Testis (tissue), 3 donors: ENCODE measurements around the gene FYN. TPM values are rescaled to one million over a fixed set of nuclear protein-coding genes. Genes with fewer than 3 reads are reported as not detected.

ENCODE experiments used
- DNase-seq: peaks from one replicate; pipeline ENCODE4 v3.0.0-alpha.2; 2019
- H3K27ac ChIP-seq, 2 donors: fragments of 200-600 bp; sonication (generic); one replicate each; pipeline ENCODE4 v1.5.1; 2019
- H3K27me3 ChIP-seq: fragments of 200-600 bp; sonication (generic); one replicate; pipeline ENCODE4 v1.5.1; 2019
- H3K36me3 ChIP-seq: fragments of 200-600 bp; sonication (generic); one replicate; pipeline ENCODE4 v1.5.1; 2017; ENCODE audit warnings: low read depth; ENCODE audit errors: missing control alignments
- H3K4me1 ChIP-seq: fragments of 200-600 bp; sonication (generic); one replicate; pipeline ENCODE4 v1.5.1; 2019
- H3K4me3 ChIP-seq, 2 donors: fragments of 200-600 bp; sonication (generic); one replicate each; pipeline ENCODE4 v1.5.1; 2017 to 2019
- H3K9me3 ChIP-seq: fragments of 200-600 bp; sonication (generic); one replicate; pipeline ENCODE4 v1.5.1; 2017
- CTCF ChIP-seq, 3 experiments: fragments of 450-650 bp in 2 of 3; fragments of 200-600 bp in 1 of 3; sonication (generic) in 1 of 3; IDR thresholded peaks; one replicate each; pipeline ENCODE4 v1.5.1; 2016 to 2019; ENCODE audit warnings: antibody characterized with exemption in 3 of 3, mild to moderate bottlenecking in 2 of 3, moderate library complexity in 1 of 3
- POLR2A ChIP-seq: fragments of 450-650 bp; IDR thresholded peaks from one replicate; pipeline ENCODE4 v1.6.1; 2017; ENCODE audit warnings: antibody characterized with exemption, mild to moderate bottlenecking, moderate library complexity
- WGBS, 2 donors: methylation state at CpG; one replicate each; pipeline ENCODE4 v1.1.5; 2018; 5-methylcytosine and 5-hydroxymethylcytosine counted together
- intact Hi-C: fragments of 100-400 bp; cut with DNase I; formaldehyde crosslinking; loops from one replicate; pipeline ENCODE4 v1.15.1; 2023; ENCODE audit warnings: low total_unique reads
- polyA plus RNA-seq: library from polyadenylated mRNA; stranded (reverse); fragments of 350-450 nt; fragmentation: Illumina TruSeq; extraction: RNeasy Lipid Tissue Mini Kit (QIAGEN cat#74804); gene quantifications from one replicate; pipeline ENCODE4 v1.2.3, GENCODE V29; 2014; ENCODE audit warnings: low read depth, low replicate concordance; ENCODE audit not compliant: insufficient read depth
- total RNA-seq, 2 donors: library from RNA; depleted of rRNA; stranded (reverse); fragments of >200 nt; gene quantifications; one replicate each; pipeline ENCODE4 v1.2.3, GENCODE V29; 2016

The FYN gene
- total and polyA plus RNA-seq, 3 donors from 2014 or later: 74.0 to 145 (median 104) TPM

GRCh38 chr6:111824608-111825337, 48.5 kb downstream of the FYN start:
- 65 to 67% methylated on average over 4 of the region's 4 CpGs for WGBS, 2 donors
- Histone ChIP-seq H3K9me3 (no peaks in the 10 kb centered on the region), H3K4me3 (no peak overlapping the region), H3K27ac (no peak overlapping the region), H3K36me3 (no peaks in the 10 kb centered on the region), H3K27me3 (no peaks in the 10 kb centered on the region), H3K4me1 (peaks cover 4% of the 10 kb centered on the region)
- no peak for TF ChIP-seq POLR2A
- no peak for TF ChIP-seq CTCF (IDR thresholded peaks at IDR 0.05)
- intact Hi-C loops: no loop called here
- DNase-seq: no peak

- TF ChIP-seq CTCF (IDR thresholded peaks at IDR 0.05) (no peak), POLR2A (no peak)
- DNase-seq: no peak
- no peak overlapping the region for H3K27ac ChIP-seq
- 66 to 68% methylated on average over 4 of the region's 4 CpGs for WGBS, 2 donors
- intact Hi-C loops: no loop called here
- H3K36me3 ChIP-seq: no peaks in the 10 kb centered on the region
- H3K4me1 ChIP-seq: peaks cover 4% of the 10 kb centered on the region
- H3K9me3 ChIP-seq: no peaks in the 10 kb centered on the region
- H3K27me3 ChIP-seq: no peaks in the 10 kb centered on the region
- H3K4me3 ChIP-seq: no peak overlapping the region
These were observed 49.2 kb downstream of the FYN start for GRCh38 chr6:111823831-111824607.

GRCh38 chr6:111823012-111823411, 50.2 kb downstream of the FYN start:
- WGBS, 2 donors: 93% methylated on average over 6 of the region's 6 CpGs
- no peak overlapping the region for H3K4me3 ChIP-seq
- no peak for DNase-seq
- no peaks in the 10 kb centered on the region for H3K27me3 ChIP-seq
- intact Hi-C loops: no loop called here
- no peaks in the 10 kb centered on the region for H3K36me3 ChIP-seq
- TF ChIP-seq CTCF (IDR thresholded peaks at IDR 0.05): no peak
- no peak for TF ChIP-seq POLR2A
- no peaks in the 10 kb centered on the region for H3K9me3 ChIP-seq
- H3K27ac ChIP-seq: no peak overlapping the region
- H3K4me1 ChIP-seq: peaks cover 4% of the 10 kb centered on the region

- intact Hi-C loops: no loop called here
- Histone ChIP-seq H3K36me3 (no peaks in the 10 kb centered on the region), H3K4me1 (no peaks in the 10 kb centered on the region), H3K27me3 (no peaks in the 10 kb centered on the region), H3K27ac (no peak overlapping the region), H3K4me3 (no peak overlapping the region), H3K9me3 (no peaks in the 10 kb centered on the region)
- TF ChIP-seq CTCF (IDR thresholded peaks at IDR 0.05) (no peak), POLR2A (no peak)
- DNase-seq: no peak
- WGBS, 2 donors: 92% methylated on average over 3 of the region's 3 CpGs
These were observed 53.8 kb downstream of the FYN start for GRCh38 chr6:111819458-111819857.
